Gastrocnemius medialis (tissue), 4 donors: ENCODE data around the gene CIAPIN1. TPM values are rescaled to one million over a fixed set of nuclear protein-coding genes. Genes with fewer than 3 reads are reported as not detected.
A peak's percentile ranks its signal among the peaks of the same experiment; 100 is the strongest.

Experiments used
- ATAC-seq, 2 donors: fragments of 150-250 bp; one replicate each; pipeline ENCODE4 v1.9.1; 2016
- DNase-seq, 2 donors: peaks; one replicate each; pipeline ENCODE4 v3.0.0-alpha.2; 2019
- H3K27ac ChIP-seq, 4 donors: fragments of 200-600 bp; sonication (generic); 1 replicate in 1 of 4; 2 replicates in 3 of 4; pipeline ENCODE4 v1.5.1; 2016 to 2018; ENCODE audit warnings: mild to moderate bottlenecking in 2 of 4, moderate library complexity in 1 of 4
- H3K27me3 ChIP-seq, 3 donors: fragments of 200-600 bp; sonication (generic) in 2 of 3; 1 replicate in 1 of 3; 2 replicates in 2 of 3; pipeline versions ENCODE4 v1.5.1 to v1.6.0; 2016 to 2019; ENCODE audit warnings: mild to moderate bottlenecking in 1 of 3, moderate library complexity in 1 of 3
- H3K36me3 ChIP-seq, 2 donors: fragments of 200-600 bp; sonication (generic) in 1 of 2; one replicate each; pipeline ENCODE4 v1.5.1; 2017 to 2018
- H3K4me1 ChIP-seq, 2 donors: fragments of 200-600 bp; sonication (generic) in 1 of 2; one replicate each; pipeline ENCODE4 v1.5.1; 2016 to 2017; ENCODE audit warnings: mild to moderate bottlenecking in 2 of 2
- H3K4me3 ChIP-seq, 4 donors: fragments of 200-600 bp; sonication (generic) in 3 of 4; 1 replicate in 1 of 4; 2 replicates in 3 of 4; pipeline ENCODE4 v1.5.1; 2016 to 2019; ENCODE audit warnings: mild to moderate bottlenecking in 2 of 4
- H3K9me3 ChIP-seq, 3 donors: fragments of 200-600 bp; sonication (generic) in 2 of 3; 1 replicate in 1 of 3; 2 replicates in 2 of 3; pipeline ENCODE4 v1.5.1; 2016 to 2019
- POLR2A ChIP-seq, 2 donors: fragments of 450-650 bp; IDR thresholded peaks; one replicate each; pipeline ENCODE4 v1.6.1; 2017; ENCODE audit warnings: antibody characterized with exemption in 2 of 2, mild to moderate bottlenecking in 2 of 2, moderate library complexity in 2 of 2
- in situ Hi-C, 4 donors: fragments of 200-750 bp; cut with MboI; loops; one replicate each; pipeline versions ENCODE4 v1.15.0 to v1.8.0; 2017; ENCODE audit warnings: low sequenced_read_pairs in 4 of 4
- intact Hi-C: fragments of 100-400 bp; cut with DNase I; formaldehyde crosslinking; loops from one replicate; pipeline ENCODE4 v1.15.1; 2023; ENCODE audit warnings: low total_unique reads
- total RNA-seq, 4 donors: library from RNA; depleted of rRNA; stranded (reverse); fragments of >200 nt; gene quantifications; one replicate each; pipeline versions ENCODE4 v1.1.0 to v1.2.3, GENCODE V29; 2016
- TF ChIP-seq, protein P1 (sequence below), 5 experiments: fragments of 450-650 bp in 3 of 5; fragments of 200-600 bp in 2 of 5; sonication (generic) in 2 of 5; IDR thresholded peaks in 4 of 5; conservative IDR thresholded peaks in 1 of 5; 1 replicate in 4 of 5; 2 replicates in 1 of 5; pipeline ENCODE4 v1.5.1; 2016 to 2019; ENCODE audit warnings: antibody characterized with exemption in 5 of 5, mild to moderate bottlenecking in 3 of 5, moderate library complexity in 3 of 5

Gene CIAPIN1
- total RNA-seq, 4 donors from 2014 or later: 31.0 to 38.8 (median 37.9) TPM

DNA sequence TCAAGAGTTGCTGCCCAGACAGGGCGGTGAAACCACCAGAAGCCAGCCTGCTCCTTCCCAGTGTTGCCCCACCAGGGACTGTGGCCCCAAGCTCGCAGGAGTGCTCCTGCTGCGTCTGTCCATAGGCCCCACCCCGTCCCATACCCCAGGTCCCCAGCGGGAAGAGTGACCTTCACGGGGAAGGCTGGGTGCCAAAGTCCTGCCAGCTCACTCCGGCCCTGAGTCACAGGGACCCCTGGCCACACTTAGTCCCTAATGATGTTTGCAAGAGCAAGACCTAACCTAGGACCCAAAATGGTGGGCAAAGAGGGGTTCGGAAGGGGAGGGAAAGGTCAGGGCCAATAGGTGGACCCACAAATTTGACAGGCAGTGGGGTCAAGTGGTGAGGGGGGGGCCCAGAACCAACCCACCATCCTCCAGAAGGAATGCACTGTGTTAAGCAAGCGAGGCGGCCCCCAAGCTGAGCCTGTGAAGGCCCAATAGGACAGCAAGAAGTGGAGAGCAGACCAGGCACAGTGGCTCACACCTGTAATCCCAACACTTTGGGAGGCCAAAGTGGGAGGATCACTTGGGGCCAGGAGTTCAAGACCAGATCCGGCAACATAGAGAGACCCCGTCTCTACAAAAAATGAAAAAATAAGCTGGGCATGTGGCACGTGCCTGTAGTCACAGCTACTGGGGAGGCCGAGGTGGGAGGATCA is 35.8 kb upstream of the CIAPIN1 start:
- in situ Hi-C loops (no loop called here), intact Hi-C loops (no loop called here)
- ATAC-seq (no peak), DNase-seq (no peak)
- H3K9me3 ChIP-seq: no peaks in the 10 kb centered on the region
- peaks cover 5 to 18% of the 10 kb centered on the region in 2 donors for H3K4me1 ChIP-seq
- TF ChIP-seq POLR2A (IDR thresholded peaks at IDR 0.05): no peak
- TF ChIP-seq, protein P1, sequence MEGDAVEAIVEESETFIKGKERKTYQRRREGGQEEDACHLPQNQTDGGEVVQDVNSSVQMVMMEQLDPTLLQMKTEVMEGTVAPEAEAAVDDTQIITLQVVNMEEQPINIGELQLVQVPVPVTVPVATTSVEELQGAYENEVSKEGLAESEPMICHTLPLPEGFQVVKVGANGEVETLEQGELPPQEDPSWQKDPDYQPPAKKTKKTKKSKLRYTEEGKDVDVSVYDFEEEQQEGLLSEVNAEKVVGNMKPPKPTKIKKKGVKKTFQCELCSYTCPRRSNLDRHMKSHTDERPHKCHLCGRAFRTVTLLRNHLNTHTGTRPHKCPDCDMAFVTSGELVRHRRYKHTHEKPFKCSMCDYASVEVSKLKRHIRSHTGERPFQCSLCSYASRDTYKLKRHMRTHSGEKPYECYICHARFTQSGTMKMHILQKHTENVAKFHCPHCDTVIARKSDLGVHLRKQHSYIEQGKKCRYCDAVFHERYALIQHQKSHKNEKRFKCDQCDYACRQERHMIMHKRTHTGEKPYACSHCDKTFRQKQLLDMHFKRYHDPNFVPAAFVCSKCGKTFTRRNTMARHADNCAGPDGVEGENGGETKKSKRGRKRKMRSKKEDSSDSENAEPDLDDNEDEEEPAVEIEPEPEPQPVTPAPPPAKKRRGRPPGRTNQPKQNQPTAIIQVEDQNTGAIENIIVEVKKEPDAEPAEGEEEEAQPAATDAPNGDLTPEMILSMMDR (IDR thresholded peaks at IDR 0.05 in 4 of 5, conservative IDR thresholded peaks at IDR 0.05 in 1 of 5): no peak
- no peak overlapping the region for H3K27ac ChIP-seq
- peaks cover 0 to 4% (median 0%) of the 10 kb centered on the region in 3 donors for H3K27me3 ChIP-seq
- H3K36me3 ChIP-seq: no peaks in the 10 kb centered on the region
- no peak overlapping the region for H3K4me3 ChIP-seq

DNA sequence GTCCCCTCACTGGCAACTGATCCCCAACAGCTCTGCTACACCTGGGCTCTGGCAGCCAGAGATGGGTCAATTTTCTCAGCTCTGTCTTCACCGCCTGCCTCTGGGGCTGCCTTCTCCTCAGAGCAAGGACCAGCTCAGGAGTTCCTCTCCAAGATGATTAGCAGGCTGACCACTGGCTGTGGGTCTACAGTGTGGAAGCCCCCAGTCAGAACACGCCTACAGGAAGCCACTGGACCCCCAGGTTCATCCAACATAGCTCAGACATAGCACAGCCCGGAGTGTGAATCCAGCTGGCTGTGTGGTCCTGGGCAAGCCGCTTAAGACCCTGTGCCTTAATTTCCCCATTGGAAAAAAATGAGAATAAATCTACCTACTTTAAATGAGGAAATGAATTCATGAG is 34.2 kb upstream of the CIAPIN1 start:
- ATAC-seq (no peak), DNase-seq (no peak)
- in situ Hi-C loops: no loop called here
- intact Hi-C loops: no loop called here
- peaks cover 0 to 4% (median 0%) of the 10 kb centered on the region in 3 donors for H3K27me3 ChIP-seq
- no peak overlapping the region for H3K4me3 ChIP-seq
- H3K27ac ChIP-seq: no peak overlapping the region
- H3K36me3 ChIP-seq: no peaks in the 10 kb centered on the region
- H3K9me3 ChIP-seq: no peaks in the 10 kb centered on the region
- peaks cover 0 to 10% of the 10 kb centered on the region in 2 donors for H3K4me1 ChIP-seq
- TF ChIP-seq POLR2A (IDR thresholded peaks at IDR 0.05): no peak
- TF ChIP-seq, protein P1 (IDR thresholded peaks at IDR 0.05 in 4 of 5, conservative IDR thresholded peaks at IDR 0.05 in 1 of 5): no peak

DNA sequence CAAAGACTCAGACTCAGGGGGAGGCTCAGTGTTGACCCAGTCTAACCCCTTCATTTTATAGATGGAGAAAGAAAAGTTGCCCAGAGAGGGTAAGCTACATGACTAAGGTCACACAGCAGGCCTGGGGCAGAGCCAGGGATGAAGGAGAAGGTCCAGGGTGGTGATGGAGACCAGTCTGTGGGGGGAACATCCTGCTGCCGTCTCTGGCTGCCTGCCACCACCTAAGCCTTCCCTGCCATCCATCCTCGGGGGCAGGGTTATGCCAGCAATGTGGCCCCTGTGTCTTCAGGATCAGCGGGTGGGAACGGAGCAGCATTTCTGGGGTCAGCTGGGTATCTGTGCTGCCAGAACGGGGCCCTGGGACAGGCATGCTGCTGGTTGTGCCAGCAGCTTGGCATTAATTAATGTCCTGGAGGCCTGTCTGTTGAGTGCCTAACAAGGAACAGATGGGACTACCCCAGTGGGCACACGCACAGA is 33.6 kb upstream of the CIAPIN1 start:
- Histone ChIP-seq H3K36me3 (no peaks in the 10 kb centered on the region), H3K27me3 (peaks cover 0 to 4% (median 0%) of the 10 kb centered on the region in 3 donors), H3K27ac (peak overlapping the region in 1 of 4 donors; percentile 58), H3K4me1 (peaks cover 0 to 10% of the 10 kb centered on the region in 2 donors), H3K9me3 (no peaks in the 10 kb centered on the region), H3K4me3 (no peak overlapping the region)
- in situ Hi-C loops: no loop called here
- ATAC-seq (no peak), DNase-seq (no peak)
- intact Hi-C loops: no loop called here
- TF ChIP-seq, protein P1 (IDR thresholded peaks at IDR 0.05 in 4 of 5, conservative IDR thresholded peaks at IDR 0.05 in 1 of 5): no peak
- no peak for TF ChIP-seq POLR2A (IDR thresholded peaks at IDR 0.05)

DNA sequence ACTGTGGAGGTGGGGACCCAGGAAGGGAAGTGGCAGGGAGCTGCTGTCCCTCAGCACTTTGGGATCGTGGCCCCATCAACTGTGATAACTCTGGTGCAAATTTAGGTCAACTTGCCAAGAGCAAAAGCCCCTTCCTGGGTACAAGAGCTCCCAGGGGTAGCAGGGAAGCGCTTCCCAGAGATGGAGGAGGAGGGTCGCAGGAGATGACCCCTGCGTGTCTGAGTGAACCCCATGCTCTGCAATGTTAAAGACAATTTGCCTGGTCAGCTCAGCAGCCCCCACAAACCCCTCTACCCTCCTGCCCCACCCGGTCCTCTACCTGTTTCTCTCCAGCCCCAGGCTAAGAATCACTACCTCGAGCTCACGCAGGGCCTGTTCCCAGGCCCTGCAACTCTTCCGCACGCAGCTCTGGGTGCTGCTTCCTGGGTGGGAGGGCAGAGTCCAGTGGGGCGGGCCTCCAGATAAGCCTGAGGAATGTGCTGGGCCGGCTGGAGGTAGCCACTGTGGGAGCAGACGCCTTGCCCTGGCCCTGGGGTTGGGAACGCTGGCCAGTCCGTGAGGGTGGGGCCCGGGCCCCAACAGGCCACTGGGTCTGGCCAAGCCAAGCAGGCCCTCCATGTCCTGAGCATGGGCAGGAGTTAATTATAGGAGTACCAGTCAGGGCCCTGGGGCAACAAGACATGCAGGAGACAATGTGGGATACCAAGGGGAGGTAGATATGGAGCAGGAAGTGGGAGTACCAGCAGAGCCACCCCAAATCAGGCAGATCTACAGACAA is 33.0 kb upstream of the CIAPIN1 start:
- Histone ChIP-seq H3K9me3 (no peaks in the 10 kb centered on the region), H3K36me3 (no peaks in the 10 kb centered on the region), H3K27ac (peak overlapping the region; percentile 18 to 58 (median 46)), H3K4me1 (peaks cover 0 to 6% of the 10 kb centered on the region in 2 donors), H3K27me3 (peaks cover 0 to 4% (median 0%) of the 10 kb centered on the region in 3 donors), H3K4me3 (peak overlapping the region; percentile 35 to 47 (median 39))
- in situ Hi-C loops: no loop called here
- ATAC-seq (peak; percentile 36 to 37), DNase-seq (peak in 1 of 2 donors; percentile 31)
- TF ChIP-seq, protein P1 (IDR thresholded peaks at IDR 0.05 in 4 of 5, conservative IDR thresholded peaks at IDR 0.05 in 1 of 5): no peak
- TF ChIP-seq POLR2A (IDR thresholded peaks at IDR 0.05): no peak
- intact Hi-C loops: no loop called here
